ENCODE results near the gene GATA1.

- TF ChIP-seq CTCF (IDR thresholded peaks at IDR 0.05) (no peak), POLR2A (IDR thresholded peaks at IDR 0.05) (no peak)
Observed at GRCh38 chrX:48839686-48840085, 53.3 kb downstream of the GATA1 start.
